HG02798 (cell line): ENCODE measurements around the gene TRIP13.
A peak's percentile ranks its signal among the peaks of the same experiment; 100 is the strongest.
"Not testable (repeated sequence)": the region's sequence is repeated elsewhere in the genome, so short reads cannot be mapped to it uniquely, and the experiment has no call there.

Experiments
- ATAC-seq: cut with Tn5 transposase; IDR thresholded peaks from one replicate; pipeline ENCODE4 v1.9.1; 2021; ENCODE audit warnings: mild to moderate bottlenecking; ENCODE audit not compliant: unreplicated experiment, poor library complexity

The TRIP13 gene

DNA sequence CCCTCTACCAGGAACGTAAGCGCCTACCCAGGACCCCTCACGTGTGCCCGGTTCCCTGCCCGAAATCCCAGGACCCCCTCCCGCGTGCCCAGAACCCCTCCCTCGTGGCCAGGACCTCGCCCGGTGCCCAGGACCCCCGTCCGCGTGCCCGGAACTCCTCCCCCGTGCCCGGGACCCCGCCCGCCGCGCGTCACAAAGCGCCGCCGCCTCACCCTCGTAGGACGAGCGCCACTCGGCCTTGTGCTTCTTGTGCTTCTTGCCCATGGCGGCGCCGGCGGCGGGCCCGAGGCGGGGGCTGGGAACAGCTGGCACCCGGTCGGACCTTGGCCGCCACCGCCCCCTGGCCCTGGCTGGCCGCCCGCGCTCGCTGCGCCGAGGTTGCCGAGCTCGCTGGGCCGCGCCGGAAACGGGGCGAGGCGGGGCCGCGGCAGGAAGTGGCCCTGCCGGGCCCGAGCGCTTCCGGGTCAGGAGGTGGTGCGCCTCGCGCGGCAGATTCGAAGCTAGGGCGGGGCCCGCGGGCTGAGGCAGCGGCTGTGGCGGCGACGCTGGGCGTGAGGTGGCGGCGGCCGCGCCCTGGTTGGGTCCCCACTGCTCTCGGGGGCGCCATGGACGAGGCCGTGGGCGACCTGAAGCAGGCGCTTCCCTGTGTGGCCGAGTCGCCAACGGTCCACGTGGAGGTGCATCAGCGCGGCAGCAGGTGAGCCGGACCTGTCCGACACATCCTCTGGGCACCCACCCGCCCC, at the start of gene TRIP13, which contains the start of gene BRD9:
Gene TRIP13, plus strand, starts transcription at position 491 of the 743 bp plus-strand sequence. Its CDS starts 115 bp downstream, at position 606.
Gene BRD9, minus strand, starts transcription at position 408 of the 743 bp plus-strand sequence. Its CDS starts 144 bp downstream, at position 264.
- peak; percentile 98 for ATAC-seq

DNA sequence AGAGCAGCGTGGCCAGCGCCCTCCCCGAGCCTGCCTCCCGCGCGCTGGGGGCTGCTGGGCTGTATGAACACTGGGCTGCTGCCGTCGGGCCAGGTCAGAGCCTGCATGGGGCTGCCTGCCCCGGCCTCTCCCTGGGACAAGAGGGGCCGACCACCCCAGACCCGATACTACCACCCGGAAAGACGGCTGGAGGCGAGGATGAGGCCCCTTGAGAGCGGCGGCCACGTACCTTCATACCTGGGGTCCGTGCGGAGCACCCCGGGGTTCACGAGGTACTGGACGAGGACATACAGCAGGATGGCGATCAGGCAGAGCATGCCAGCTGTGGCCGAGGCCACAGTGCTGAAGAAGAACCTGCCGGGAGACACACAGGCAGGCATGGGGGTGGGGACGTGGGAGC, 49.3 kb upstream of the TRIP13 start:
- not testable (repeated sequence) for ATAC-seq

DNA sequence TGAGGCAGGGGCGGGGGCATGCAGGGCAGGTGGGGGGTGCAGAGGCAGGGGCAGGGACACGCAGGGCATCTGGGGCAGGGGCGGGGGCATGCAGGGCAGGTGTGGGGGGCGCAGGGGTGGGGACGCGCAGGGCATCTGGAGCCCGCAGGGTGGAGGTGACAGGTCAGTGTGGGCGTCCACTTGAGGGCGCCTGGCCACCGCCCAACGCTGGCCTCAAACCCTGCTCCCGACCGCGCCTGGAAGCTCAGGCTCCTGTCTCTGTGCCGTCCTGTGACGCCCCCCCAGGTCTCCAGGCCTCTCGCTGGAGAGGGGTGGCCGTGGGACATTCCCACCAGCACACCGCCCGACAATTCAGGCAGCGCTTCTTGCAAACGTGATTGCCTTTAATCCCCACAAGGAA, 48.8 kb upstream of the TRIP13 start:
- ATAC-seq = not testable (repeated sequence)

- not testable (repeated sequence) for ATAC-seq
Observed at GRCh38 chr5:844426-844825, 48.3 kb upstream of the TRIP13 start.

DNA sequence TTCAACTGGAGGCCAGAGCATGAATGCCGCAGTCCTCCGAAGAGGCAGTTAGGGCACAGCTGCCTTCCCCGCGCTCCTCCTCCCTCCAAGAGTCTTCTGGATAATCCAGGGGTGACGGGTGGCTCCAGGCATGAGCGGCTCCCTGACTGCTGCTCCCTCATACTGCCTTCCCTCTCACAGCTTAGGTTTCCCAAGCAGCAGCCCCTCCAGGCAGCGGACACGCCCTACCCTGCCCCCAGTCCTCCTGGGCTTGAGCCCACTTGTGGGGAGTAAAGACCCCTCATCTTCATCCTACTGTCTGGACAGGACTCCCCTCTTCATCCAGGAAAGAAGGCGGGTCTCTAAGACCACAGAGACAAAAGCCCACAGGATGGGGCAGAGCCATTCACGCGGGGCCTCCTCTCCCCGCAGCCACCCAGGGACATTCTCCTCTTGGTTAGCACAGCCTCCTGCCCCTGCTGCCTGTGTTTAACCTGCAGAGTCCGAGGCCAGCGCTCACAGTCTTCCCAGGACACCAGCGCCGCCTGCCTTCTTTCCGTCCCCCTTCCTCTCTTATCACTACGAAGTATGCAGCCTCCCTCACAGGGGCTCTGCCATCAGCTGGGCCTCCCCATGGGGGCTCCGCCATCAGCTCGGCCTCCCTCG, 47.5 kb upstream of the TRIP13 start:
- not testable (repeated sequence) for ATAC-seq

DNA sequence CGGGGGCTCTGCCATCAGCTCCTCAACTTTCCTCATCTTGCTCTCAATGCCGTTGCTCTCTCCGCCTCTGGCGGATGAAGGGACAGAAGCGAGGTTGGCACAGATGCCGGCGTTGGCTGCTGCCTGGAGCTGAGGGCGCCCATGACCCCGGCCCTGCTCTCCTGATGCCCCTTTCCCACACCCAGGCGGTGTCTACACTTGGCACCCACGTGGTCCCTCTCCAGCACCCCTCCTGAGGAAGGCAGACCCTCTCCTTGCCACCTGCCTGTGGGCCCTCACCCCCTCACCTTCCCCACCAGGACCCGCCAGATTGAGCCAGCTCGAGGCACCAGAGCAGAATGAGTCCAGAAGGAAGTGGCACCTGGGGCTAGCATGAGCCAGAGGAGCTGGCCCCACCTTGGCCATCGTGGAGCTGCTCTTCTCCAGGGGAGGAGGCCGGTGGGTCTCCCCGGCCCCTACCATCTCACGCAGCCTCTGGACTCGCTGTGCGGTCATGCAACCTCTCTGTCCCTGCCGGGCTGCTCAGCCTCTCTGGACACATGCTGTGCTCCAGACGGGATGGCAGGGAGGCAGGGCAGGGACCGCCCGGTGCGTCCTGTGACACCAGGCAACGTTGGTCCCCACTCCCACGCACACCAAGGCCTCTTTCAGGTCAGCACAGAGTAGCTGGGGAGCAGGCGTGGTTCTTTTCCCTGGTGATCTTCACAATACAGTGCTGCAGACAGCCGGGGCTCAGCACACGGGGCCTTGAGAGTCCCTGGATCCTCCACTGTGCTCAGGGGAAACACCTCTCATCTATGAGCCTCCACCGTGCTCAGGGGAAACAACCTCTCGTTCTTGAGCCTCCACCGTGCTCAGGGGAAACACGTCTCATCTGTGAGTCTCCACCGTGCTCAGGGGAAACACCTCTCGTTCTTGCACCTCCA, 46.7 kb upstream of the TRIP13 start:
- ATAC-seq = not testable (repeated sequence)

DNA sequence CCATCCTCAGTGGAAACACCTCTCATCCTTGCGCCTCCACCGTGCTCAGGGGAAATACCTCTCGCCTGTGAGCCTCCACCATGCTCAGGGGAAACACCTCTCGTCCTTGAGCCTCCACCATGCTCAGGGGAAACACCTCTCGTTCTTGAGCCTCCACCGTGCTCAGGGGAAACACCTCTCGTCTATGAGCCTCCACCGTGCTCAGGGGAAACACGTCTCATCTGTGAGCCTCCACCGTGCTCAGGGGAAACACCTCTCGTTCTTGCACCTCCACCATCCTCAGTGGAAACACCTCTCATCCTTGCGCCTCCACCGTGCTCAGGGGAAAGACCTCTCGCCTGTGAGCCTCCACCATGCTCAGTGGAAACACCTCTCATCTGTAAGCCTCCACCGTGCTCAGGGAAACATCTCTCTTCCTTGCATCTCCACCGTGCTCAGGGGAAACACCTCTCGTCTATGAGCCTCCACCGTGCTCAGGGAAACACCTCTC, 46.0 kb upstream of the TRIP13 start:
- not testable (repeated sequence) for ATAC-seq

- not testable (repeated sequence) for ATAC-seq
Observed at GRCh38 chr5:847212-847611, 45.5 kb upstream of the TRIP13 start.

DNA sequence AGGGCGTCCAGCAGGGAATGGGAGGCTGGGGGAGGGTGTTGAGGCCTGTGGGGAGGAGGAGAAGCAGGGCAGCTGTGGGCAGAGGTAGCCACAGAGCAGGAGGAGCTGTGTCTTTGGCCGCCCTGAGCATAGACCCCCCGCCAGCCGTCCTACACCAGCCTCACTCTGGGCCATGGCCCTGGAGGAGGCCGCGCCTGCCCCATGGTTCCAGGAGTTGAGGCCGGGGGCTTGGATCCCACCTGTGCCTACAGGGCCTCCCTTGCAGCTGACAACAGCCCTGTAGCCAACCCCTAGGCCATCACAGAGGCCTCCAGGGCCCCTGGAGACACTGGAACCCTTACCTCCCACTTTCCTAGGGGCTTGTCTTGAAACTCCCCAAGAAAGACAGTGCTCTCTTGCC, 44.9 kb upstream of the TRIP13 start:
- ATAC-seq = not testable (repeated sequence)

DNA sequence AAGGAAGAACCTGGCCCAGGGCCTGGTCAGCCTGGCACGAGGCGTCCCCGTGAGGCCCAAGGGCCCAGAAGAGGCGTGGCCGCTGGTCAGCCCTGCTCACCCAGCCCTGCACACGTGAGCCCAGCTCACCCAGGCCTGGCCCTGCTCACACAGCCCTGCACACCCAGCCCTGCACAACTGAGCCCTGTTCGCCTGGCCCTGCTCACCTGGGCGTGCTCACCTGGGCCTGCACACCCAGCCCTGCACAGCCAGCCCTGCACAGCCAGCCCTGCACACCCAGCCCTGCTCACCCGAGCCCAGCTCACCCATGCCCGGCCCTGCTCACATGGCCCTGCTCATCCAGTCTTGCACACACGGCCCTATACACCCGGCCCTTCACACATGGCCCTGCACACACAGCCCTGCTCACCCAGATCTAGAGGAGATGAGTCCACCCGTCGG, 44.0 kb upstream of the TRIP13 start:
- no peak for ATAC-seq

- ATAC-seq = no peak
Observed at GRCh38 chr5:849651-850301, 42.9 kb upstream of the TRIP13 start.

DNA sequence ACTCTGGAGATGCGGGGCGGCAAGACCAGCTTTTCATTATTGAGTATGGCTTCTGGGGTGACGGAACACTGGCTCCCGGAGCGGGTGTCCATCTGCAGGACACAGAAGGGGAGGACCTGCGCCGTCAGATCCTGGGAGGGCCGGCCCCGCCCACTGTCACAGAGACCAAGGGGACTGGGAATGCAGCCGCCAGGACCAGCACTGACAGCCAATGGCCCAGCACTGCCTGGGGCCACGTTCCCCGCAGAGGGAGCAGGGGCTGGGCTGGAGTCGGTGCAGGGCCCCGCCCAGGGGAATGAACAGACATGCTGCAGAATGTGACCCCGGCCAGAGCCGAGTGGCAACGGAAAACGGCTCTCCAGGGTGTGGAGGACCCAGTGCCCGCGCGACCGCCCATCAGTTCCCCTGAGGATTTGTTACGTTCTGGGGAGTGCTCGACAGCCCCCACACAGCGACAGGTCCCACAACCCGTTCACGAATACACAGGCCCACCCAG, 42.1 kb upstream of the TRIP13 start, which contains the start of gene ZDHHC11:
Gene ZDHHC11, minus strand, starts transcription at position 476 of the 496 bp plus-strand sequence. Its CDS starts 384 bp downstream, at position 92.
- ATAC-seq = no peak

GRCh38 chr5:851076-851475, 41.6 kb upstream of the TRIP13 start:
- no peak for ATAC-seq

GRCh38 chr5:851553-851952, 41.1 kb upstream of the TRIP13 start:
- ATAC-seq = no peak

DNA sequence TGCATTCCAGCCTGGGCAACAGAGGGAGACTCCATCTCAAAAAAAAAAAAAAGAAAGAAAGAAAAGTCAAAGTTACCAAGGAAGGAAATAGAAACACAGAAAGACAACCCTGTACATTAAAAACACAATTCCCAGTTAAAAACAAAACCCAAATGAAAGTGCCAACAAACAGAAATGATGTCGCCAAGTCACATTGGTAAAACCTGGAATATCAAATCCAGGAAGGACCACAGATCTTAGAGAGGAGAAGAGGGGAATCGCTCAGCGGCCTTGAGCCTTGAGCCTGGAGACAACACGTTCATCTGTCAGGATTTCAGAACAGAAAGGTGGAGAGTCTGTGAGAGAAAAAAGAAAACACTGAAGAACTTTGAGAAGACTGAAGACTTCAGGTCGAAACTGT, 40.7 kb upstream of the TRIP13 start:
- no peak for ATAC-seq

DNA sequence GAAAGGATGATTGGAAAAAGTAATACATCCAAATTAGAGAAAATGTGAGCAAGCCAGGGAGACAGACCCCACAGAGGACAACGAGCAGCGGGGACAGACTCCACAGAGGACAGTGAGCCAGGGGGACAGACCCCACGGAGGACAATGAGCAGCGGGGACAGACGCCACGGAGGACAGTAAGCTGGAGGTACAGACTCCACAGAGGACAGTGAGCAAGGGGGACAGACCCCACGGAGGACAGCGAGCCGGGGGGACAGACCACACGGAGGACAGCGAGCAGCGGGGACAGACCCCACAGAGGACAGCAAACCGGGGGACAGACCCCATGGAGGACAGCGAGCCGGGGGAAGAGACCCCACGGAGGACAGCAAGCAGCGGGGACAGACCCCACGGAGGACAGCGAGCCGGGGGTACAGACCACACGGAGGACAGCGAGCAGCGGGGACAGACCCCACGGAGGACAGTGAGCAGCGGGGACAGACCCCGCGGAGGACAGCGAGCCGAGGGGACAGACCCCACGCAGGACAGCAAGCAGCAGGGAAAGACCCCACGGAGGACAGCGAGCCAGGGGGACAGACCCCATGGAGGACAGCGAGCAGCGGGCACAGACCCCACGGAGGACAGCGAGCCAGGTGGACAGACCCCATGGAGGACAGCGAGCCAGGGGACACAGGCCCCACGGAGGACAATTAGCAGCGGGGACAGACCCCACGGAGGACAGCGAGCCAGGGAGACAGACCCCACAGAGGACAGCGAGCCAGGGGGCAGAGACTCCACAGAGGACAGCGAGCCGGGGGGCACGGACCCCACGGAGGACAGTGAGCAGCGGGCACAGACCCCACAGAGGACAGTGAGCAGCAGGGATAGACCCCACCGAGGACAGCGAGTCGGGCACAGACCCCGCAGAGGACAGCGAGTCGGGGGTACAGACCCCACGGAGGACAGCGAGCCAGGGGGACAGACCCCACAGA, 40.0 kb upstream of the TRIP13 start:
- ATAC-seq = no peak

DNA sequence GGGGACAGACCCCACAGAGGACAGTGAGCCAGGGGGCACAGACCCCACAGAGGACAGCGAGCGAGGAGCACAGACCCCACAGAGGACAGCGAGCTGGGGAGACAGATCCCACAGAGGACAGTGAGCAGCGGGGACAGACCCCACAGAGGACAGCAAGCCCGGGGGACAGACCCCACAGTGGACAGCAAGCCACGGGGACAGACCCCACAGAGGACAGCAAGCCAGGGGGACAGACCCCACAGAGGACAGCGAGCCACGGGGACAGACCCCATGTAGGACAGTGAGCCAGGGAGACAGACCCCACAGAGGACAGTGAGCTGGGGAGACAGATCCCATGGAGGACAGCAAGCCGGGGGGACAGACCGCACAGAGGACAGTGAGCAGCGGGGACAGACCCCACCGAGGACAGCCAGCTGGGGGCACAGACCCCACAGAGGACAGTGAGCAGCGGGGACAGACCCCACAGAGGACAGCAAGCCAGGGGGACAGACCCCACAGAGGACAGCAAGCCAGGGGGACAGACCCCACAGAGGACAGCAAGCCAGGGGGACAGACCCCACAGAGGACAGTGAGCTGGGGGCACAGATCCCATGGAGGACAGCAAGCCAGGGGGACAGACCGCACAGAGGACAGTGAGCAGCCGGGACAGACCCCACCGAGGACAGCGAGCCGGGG, 39.1 kb upstream of the TRIP13 start:
- ATAC-seq = not testable (repeated sequence)

GRCh38 chr5:854217-854616, 38.5 kb upstream of the TRIP13 start:
- ATAC-seq = no peak
